GM10266 (cell line): ENCODE results near the gene CSDE1.

Experiments
- DNase-seq: peaks from one replicate; pipeline ENCODE4 v3.0.0; 2012; ENCODE audit errors: extremely low spot score
- TF ChIP-seq, protein P1 (sequence below): IDR thresholded peaks from 2 replicates; pipeline ENCODE4 v1.5.1; 2012; ENCODE audit warnings: mild to moderate bottlenecking, low read depth; ENCODE audit not compliant: control insufficient read depth, insufficient read depth; ENCODE audit errors: missing control alignments

Gene CSDE1

DNA sequence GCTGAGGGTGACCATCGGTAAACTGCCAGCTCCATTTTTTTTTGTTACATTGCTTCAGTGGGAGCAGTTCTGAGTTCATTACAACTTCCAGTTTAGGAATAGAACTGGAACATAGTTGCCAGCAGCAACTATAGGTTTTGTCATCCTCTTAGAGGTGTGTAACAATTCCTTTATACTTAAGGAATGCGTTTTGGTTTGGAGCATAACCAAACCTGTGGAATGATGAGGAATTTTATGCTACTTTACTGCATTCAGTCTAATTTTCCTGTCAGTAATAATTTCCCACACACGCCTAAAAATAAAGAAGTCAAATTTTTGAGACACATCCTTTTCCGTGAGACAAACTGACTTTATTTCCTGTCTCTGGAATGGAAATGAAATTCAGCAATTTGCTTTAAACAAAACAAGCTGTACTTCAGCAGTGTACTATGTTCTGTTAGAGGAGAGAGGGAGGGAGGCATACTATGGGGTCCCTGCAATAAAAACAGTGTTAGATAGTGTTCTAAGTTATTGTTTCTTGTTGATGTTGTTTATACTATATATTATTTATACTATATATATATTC lies 57.7 kb downstream of the CSDE1 start:
- TF ChIP-seq, protein P1, sequence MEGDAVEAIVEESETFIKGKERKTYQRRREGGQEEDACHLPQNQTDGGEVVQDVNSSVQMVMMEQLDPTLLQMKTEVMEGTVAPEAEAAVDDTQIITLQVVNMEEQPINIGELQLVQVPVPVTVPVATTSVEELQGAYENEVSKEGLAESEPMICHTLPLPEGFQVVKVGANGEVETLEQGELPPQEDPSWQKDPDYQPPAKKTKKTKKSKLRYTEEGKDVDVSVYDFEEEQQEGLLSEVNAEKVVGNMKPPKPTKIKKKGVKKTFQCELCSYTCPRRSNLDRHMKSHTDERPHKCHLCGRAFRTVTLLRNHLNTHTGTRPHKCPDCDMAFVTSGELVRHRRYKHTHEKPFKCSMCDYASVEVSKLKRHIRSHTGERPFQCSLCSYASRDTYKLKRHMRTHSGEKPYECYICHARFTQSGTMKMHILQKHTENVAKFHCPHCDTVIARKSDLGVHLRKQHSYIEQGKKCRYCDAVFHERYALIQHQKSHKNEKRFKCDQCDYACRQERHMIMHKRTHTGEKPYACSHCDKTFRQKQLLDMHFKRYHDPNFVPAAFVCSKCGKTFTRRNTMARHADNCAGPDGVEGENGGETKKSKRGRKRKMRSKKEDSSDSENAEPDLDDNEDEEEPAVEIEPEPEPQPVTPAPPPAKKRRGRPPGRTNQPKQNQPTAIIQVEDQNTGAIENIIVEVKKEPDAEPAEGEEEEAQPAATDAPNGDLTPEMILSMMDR, result no peak
- no peak for DNase-seq

DNA sequence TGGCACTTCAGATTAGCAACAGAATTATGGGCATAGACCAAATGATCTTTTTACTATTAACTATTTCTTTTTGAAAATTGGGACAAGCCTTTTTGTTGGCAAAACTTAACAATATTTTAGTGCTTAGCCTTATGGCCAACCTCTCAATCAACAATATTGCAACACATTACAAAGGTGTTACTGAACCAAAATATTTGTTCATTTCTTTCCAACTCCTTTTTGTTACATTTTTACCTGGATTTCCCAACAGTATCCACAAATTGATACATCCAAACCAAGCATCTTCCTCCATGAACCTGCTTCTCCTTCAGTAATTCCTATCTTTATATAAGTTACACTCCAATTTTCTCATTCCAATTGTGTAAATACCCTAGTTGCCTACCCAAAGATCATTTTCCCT lies 61.0 kb downstream of the CSDE1 start:
- TF ChIP-seq, protein P1, result no peak
- no peak for DNase-seq

DNA sequence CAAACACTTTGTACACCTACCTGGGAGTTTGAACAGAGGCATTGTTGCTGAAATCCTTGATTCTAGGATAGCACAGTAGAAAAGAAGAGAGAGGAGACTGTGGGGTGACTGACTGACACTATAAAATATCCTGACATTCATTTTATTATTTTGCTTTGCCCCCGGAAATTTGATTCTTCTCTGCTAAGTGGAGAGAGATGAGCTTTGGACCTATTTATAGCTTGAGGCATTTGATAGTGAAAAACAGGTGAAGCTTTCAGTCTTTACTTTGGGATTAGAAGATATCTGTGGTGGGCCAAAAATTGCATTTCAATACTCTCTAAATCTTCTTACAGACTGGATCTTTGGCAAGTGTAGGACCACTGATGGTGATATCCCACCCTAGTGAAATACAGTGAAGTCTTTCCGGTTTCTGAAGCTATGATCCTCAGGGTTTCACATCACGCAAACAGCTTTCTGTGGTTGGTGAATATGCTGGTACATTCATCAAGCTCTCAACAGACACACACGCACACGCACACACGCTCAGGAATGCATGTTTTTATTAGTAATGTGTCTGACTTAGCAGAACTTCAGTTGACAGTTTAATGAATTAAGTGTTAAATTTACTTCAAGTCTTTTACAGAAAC lies 62.2 kb downstream of the CSDE1 start, which contains the start of gene AMPD1:
AMPD1 (minus strand) TSS at position 117 of the 629 bp plus-strand sequence; CDS start at position 42, 75 bp downstream.
- TF ChIP-seq, protein P1, result no peak
- DNase-seq, result no peak

DNA sequence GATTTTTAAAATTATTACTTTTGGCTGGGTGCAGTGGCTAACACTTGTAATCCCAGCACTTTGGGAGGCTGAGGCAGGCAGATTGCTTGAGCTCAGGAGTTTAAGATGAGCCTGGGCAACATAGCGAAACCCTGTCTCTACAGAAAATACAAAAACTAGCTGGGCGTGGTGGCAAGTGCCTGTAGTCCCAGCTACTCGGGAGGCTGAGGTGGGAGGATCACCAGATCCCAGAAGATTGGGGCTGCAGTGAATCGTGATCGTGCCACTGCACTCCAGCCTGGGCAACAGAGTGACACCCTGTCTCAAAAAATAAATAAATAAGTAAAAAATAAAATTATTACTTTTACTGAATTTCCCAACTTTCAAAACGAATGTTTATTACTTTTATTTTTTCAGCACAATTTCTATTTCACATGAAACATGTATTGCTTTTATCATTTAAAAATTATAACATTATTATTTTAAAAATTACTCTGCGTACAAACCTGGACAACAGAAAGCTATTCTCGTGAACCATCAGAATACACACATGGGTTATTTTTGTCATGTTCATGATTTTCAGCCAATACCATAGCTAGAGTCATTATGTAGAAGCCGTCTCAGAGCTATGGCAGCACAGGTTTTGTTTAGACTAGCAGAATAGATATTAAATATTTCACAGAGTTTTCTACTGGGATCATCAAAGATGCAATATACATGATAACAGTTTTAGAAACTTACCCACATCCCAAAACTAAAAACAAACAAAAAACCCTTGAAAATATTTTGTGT lies 63.1 kb downstream of the CSDE1 start:
- DNase-seq, result no peak
- TF ChIP-seq, protein P1, result no peak

DNA sequence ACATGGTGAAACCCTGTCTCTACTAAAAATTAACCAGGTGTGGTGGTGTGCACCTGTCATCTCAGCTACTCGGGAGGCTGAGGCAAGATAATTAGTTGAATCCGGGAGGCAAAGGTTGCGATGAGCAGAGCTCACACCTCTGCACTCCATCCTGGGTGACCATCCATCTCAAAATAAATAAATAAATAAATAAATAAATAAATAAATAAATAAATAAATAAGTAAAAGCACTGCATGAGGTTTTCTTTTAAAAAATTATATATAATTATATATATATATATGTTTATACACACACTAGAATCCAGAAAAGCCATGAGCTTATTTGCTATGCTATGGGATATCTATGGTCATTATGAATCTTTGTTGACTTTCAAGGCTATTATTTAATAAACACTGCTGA lies 64.8 kb downstream of the CSDE1 start:
- TF ChIP-seq, protein P1, result no peak
- DNase-seq, result no peak

DNA sequence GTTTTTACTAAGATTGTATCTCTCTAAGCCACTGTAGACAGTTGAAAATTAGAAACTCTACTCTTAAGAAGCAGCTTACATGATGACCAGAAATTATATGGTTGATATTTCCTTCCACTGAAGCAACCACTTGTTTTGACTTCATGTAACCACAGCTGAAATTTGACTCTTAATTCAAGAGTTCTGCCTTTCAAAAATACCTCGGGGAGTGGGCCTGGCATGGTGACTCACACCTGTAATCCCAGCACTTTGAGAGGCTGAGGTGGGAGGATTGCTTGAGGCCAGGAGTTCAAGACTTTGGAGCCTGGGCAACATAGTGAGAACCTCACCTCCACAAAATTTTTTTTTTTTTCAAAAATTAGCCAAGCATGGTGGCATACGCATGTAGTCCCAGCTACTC lies 66.7 kb downstream of the CSDE1 start:
- no peak for DNase-seq

DNA sequence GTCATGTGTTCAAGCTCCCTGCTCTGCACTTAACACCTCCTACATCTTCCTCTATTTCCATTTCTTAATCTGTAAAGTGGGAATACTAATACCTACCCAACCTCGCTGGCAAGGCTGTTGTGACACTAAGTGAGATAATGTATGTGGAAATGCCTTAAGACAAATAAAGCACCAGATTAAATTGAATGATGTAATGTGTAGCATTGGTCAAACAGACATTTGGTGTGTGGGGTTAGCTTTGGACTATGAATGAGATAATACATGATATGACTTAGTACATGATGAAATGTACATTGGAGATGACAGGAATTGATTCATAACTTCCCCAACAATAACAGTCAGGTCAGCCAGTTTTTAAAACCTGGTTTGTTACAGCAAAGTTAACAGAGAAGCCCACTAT lies 67.6 kb downstream of the CSDE1 start:
- TF ChIP-seq, protein P1, result no peak
- DNase-seq, result no peak

More for the DNA sequence above, 66.7 kb downstream of the CSDE1 start:
- TF ChIP-seq, protein P1, result no peak
